NCI-H82 treated with DMSO at 0.1 percent for 48 hours (cell line): Measurements from ENCODE around the gene ZFYVE21.

ENCODE experiments used
- DNase-seq: peaks from one replicate; lab custom pipeline; 2025; ENCODE audit not compliant: unreplicated experiment; lab: John Stamatoyannopoulos, UW

ZFYVE21 gene

DNA sequence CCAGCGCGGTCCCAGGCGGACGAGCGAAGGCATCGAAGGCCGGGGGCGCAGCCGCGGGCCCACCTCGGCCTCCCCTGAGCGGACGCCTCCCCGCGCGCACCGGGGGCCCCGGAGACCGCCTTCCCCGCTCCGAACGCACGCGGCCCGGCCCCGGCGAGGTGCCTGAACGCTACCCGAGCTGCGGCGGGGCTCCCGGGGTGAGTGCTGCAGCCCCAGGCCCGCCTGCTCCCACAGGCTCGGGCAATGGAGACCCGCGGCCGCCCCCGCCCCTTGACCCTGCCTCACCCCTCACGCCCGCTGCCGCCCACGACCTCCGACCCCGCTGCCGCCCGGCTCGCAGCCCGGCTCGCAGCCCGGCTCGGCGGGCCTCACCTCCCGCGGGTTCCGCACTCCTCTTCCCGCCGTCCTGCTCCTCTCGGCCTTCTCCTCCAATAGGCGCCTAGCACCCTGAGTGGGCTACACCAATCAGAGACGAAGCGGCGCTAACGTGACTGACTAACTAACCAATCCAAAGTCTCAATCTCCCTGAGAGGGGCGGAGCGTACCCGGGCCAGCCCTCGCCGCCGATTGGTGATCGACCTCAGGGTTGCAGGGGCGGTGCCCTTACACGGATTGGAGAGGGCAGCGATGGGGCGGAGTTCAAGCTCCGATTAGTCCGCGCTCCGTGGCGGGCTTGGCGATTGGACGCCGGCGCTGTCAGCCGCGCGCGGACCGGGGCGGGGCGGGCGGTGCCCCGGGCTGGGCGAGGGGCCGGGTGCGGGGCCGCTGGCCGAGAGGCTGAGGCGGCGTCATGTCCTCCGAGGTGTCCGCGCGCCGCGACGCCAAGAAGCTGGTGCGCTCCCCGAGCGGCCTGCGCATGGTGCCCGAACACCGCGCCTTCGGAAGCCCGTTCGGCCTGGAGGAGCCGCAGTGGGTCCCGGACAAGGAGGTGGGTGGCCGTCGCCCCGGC is at the start of gene ZFYVE21, which contains the start of gene XRCC3:
Gene ZFYVE21, plus strand, starts transcription at position 759 of the 949 bp plus-strand sequence. Its CDS starts 32 bp downstream, at position 791.
Gene XRCC3, minus strand, starts transcription at position 400 of the 949 bp plus-strand sequence. CDS start 4,364 bp downstream, outside the sequence.
- peak; percentile 96 for DNase-seq

DNA sequence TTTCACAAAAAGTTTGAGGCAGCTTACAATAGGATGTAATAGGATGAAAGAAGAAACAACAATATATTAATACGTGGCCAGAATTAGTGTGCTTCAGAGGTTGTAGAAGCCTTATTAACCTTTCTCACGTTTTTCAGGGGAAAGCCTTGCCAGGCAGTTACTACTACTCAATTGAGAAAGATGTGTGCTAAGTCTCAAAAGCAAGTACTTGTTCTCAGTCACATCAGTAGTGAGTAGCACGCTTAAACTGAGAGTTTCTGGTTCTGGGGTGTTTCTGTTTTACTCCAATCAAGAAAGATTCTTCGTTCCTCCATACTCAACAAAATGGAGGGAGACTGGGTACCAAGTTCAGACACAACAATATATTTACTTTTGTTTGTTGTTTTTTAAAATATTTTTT is 47.9 kb upstream of the ZFYVE21 start:
- no peak for DNase-seq

DNA sequence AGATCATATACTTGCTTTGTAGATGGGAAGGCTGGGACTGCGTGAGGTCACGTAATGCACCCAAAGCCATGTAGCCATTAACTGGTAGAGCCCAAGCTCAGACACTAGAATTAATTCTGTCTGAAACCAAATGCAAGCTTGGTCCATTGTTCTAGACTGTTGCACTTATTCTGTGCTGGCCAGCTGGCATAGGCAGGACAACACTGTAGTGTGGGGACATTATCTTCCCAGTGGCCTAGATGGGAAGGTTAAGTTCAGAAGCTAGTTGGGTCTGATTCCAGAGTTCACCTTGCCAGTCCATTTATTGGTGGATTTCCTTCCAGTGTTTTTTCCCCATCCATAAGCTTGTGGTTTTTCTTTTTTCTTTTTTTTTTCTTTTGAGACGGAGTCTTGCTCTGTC is 47.5 kb upstream of the ZFYVE21 start:
- no peak for DNase-seq

DNA sequence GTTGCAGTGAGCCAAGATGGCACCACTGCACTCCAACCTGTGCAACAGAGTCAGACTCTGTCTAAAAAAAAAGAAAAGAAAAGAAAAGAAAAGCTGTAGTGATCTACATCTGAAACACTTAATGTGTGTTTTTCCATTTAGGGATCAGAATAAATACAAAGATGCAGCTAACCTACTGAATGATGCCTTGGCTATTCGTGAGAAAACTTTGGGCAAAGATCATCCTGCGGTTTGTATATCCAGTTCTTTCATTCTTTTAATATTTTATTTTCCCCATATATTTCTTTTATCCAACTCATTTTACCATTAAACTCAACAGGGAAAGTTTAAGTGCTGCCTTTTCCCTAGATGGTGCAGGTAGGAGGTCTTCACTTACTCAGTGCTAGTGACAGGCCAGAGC is 46.2 kb upstream of the ZFYVE21 start:
- no peak for DNase-seq

DNA sequence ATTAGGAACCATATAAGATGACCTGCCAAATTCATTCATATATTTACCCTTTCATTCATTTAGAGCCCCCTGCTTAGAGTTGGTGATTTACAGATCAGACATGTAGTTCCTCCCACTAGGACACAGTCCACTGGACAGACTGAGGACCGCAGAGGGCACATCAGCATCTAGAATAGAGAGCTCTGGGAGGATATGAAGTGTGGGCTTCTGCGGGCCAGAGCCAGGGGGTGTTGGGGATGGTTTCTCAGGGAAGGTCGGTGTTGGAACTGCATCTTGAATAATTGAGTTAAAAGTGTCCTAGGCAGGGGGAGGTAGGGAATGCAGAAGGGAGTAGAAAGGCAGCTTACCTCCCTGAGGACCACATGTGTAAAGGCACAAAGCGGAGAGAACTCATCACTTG is 43.7 kb upstream of the ZFYVE21 start:
- no peak for DNase-seq

DNA sequence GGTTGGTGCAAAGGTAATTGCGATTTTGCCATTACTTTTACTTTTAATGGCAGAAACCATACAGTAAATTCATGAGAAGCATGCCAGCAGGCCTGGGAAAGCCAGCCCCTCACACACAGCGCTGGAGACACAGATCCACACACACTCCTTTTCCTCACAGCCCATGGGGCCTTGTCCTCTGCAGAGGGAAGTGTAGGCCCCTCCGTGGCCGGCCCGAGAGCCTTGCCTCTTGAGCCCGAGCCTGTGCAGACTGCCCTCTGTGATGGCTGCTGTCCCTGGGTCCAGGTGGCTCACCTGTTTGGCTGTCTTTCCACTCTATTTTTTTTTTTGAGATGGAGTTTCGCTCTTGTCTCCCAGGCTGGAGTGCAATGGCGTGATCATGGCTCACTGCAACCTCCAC is 39.7 kb upstream of the ZFYVE21 start:
- no peak for DNase-seq

DNA sequence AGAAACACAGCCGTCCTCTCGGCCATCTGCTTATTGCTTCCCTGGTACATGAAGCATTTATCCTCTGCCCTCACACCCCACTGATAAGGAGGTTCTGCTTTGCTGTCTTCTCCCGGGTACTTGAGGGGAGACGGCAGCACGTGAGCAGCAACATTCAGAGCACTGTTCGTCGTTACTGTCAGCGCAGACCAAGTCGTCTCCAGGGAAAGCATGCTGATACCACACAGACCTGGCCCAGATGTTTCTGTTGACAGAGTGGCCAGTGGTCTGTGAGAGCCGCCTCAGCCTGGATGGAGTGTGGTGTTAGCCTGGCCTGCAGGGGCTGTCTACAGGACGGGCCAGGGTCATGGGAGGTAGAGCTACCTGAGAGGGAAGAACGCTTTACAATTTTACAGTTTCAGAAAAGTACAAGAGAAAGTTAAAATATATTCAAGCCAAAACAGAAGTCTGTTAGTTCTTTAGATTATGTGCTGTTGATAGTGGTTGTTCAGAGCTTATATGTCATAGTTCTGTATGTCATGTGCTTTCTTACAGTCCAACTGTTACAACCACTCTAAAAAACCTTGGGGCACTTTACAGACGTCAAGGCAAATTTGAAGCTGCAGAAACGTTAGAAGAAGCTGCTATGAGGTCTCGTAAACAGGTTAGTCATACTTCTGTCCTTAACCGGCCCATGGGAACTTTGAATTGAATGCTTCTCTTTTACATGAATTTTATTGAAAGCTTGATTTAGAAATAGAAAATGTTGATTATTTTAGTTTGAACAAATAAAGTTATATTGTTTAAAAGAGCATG is 38.5 kb upstream of the ZFYVE21 start:
- no peak for DNase-seq

DNA sequence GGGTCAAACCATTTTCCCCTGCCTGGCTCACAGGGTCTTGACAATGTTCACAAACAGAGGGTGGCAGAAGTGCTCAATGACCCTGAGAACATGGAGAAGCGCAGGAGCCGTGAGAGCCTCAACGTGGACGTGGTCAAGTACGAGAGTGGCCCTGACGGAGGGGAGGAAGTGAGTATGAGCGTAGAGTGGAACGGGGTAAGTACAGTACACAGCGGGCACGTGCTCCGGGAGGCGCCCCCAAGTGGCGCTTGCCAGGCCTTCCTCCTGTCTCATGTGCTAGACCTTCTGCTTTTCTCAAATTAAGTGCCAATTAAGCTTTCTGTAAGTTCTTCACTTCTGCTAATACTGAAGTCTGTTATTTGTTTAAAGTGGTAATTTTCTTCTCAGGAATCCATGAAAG is 36.3 kb upstream of the ZFYVE21 start:
- DNase-seq = peak; percentile 0

DNA sequence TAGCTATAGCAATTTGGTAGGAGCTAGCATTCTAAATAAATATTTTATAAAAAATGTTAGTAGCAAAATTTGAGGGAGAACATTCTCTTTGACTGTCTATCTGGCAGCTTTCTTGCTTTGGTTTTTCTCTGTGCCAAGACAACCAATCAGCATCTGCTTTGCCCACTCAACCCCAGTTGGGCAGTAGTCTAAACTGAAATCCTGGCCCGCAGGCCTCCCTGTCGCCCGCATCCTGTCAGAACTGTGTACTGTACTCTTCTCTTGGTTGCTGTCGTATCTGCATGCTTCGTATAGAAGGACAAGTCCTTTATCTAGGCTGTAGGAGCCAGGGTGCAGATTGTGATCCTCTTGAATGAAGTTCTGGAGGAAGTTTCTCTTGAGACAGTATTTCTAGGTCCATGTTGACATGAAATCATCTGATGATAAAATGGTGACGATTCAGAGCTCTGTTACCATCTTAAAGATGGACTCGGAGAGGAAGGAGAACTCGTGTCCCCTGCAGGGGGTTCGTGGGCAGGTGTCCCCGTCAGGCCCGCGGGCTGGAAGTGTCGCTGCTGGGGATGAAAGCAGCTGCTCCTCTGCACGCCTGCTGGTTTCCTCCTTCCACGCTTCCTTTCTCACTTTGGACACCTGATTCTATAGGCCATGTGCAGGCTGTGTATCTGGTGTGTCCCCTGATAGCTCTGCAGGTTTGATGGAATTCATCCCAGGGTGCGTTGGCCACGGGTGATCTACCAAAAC is 34.9 kb upstream of the ZFYVE21 start:
- no peak for DNase-seq

DNA sequence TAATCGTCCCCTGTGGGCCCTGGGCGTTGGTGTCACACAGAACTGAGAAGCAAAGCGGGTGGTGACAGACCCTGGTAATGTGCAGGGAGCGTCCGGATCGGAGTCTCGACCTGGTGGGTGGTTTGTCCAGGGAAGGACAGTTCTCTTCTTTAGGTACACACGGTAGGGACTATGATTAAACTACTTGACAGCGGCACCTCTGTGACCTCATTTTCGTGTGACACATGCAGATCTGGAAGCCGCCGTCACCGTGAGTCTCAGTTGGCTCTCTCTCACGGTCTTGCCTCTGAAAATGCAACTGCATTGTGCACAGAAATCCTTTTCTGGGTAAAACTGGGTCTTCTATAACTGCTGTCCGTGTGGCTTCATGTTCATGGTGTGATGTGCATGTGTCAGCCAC is 32.5 kb upstream of the ZFYVE21 start:
- DNase-seq = no peak

DNA sequence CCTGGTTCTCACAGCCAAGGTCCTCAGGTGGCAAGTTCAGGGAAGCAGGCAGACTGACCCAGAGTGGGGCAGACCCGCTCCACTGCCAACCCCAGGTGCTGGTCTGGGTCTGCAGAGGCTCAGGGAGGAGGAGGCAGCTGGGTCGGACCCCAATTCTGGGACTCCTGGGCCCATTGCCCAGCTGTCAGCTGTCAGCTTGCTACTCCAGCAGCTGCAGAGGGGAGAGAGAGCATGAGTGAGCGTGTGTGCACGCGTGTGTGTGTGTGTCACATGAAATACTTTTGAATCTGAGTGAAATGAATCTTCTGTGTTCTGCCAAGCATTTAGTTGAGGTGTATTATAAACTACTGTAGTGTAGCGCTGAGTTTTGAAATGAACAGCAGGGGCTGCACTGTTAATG is 31.1 kb upstream of the ZFYVE21 start:
- no peak for DNase-seq

DNA sequence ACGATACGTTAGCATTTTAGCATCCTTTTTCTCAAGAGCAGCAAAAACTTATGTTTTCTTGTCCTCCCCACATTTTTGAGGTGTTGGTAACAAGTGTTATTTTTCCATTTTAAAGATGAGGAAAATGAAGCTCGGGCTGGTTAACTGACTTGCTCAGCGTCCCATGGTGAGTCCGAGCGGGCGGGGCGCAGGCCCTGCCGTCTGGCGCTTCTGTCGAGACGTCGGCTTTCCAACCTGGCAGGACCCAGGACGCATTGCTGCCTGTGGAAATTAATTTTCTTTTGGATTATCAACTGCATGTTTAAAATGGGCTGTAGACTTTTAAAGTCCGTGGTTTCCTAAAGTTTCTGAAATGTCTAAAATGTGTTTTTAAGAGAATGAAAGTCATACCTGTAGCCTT is 30.7 kb upstream of the ZFYVE21 start:
- DNase-seq = no peak

DNA sequence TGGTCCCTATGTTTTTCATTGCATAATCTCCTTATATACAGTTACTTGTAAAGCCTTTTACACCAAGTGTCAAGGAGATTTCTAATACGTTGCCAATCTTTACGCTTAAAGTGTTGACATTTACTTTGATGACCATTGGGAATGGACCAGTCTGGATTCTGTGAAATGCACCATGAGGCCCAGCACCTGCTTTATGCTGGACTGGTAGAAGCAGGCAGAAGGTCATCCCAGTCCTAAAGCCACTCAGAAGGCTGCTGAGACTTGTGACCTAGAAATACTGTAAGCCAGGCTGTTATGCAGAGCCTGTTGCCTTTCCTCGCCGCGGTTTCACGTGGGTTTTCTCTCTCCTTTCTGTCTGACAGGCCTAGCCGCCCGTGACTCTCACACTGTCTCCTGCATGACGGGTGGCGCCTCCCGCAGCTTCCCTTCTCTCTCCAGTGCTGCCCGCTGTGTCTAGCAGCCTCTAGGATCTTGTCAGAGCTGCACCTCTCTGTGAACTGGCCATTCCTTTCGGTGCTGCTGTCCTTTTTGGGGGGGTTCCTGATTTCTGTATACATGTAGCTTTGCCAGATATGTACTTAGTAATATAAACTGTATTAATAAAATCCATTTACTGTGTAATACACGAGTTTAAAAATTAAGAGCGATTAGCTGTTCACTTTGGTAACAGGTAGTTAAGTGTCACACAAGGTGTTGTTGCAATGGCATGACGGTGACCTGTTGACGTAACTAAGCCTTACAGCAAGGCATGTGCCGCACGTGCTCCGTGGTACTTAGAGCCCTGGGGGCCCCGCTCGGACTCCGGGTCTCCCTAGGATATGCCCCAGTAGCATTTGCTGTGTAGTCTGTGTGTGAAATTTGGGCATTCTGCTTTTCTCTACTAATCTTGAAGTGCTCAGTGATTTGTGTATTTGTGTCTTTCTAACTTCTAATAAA is 30.1 kb upstream of the ZFYVE21 start:
- DNase-seq = no peak

DNA sequence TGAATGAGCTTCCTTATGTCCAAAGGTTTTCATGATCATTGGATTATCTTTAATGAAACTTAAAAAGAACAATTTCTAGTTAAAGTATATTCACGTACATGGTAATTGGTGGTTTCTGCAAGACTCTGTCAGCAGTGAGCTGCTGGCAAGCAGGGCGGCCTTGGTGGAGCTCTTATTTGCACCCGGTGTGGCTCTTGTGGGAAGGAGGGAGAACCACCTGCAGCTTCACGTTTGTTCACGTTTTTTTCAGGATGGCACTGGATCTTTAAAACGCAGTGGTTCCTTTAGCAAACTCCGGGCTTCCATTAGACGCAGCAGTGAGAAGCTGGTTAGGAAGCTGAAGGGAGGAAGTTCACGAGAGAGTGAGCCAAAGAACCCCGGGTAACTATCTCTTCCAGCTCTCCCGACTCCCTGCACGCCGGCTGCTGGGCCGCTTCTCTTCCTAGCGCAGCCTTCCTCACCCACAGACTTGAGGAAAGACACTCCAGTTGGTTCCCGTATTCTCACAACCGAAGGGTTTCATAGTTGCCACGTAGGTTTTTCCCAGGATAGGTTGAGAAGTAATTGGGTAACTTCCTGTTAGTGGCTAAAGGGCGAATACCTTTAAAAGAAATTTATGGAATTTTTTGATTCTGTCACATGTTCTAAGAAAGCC is 28.7 kb upstream of the ZFYVE21 start:
- no peak for DNase-seq

DNA sequence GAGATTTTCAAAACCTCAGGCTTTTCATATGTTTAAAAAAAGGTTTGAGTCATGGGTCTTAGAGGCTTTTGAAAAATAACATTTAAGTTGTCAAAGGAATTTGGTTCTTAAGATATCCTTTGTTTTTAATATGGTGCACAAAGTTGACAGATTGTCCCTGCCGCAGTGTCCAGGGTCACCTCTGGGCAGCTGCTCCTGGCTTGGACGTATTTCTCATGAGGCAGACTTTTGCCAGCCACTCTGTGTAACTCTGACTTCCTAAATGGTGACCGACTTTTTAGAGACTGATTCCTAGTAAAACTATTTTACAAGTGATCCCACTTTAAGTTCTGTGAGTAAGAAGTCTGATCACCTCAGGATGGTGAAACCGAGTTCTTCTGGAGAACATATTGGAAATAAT is 27.9 kb upstream of the ZFYVE21 start:
- no peak for DNase-seq

DNA sequence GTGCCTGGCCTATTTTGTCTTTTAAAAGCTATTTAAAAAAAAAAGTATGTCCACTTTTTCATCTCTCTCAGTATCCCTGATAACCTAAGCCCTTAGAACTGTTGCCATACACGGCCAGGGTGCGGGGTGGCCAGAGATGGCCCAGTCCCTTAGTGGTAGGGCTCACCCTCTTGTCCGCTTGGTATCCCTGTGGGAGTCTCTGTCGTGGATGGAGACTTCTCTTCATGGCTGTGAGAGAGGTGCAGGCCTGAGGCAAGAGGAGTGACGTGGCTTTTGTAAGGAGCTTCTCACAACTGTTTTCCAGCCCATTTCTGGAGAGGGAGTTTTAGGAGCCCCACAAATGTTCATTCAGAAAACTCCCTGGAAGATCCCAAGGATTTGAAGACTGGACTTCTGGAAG is 27.2 kb upstream of the ZFYVE21 start:
- DNase-seq = no peak

DNA sequence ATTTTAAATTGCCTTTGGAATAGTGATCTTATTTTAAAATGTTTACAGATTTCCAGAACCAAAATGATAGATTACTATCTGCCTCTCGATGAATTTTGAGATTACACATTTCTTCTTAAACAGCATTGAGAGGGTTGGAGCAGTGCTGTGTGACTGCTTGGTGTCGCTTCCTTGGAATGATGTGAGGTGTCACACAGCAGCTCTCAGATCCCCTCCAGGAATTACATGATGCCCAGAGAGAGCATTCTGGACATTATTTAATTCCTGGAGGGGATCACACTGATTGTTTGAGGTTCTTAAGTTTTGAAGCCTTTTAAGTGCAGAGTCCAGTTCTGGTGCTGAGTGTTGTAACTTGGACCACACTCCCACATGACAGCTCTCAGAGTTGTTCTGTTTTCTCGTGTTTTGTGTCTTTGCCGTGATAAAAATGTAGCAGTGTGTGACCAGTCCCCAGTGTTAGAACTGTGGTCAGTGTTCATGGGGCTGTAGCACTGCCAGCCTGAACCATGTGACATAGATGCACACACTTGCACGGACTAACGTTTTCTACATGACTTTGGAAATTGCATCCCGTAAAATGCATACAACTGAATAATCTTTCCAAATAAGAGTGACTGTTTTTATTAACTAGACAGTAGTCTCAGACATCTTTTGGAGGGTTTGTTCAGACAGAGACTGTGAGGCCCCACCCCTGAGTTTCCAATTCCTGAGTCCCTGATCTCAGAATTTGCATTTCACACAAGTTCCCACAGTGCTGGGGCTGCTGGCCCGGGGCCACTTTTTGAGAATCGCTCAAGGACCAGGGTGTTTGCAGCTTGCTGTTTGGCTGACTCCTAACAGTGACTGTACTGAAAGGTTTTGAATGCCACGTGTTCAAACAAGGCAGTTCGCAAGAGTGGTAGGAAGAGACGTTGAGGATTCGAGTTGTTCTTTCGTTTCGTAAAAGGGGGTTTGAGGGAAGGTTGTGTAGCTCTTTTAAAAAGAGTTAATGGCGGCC is 26.4 kb upstream of the ZFYVE21 start:
- no peak for DNase-seq

DNA sequence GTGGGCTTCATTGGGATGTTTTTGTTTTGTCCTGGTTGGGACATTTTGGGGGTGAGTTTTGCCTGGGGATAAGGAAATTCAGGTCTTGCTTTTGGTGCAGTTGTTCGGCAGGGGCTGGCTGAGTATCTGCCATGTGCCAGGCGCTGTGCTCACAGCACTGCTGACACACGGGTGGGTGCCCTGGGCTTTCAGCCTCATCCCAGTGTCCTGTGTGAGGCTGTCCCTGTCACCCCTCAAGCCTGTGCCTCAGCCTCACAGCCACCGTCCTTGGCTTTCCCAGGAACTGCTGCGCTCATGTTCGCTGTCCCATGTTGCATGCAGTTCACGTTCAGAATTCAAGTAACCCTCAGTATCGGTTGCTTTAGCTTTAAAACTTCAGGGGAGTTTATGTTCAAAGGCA is 25.3 kb upstream of the ZFYVE21 start:
- DNase-seq = no peak
